H1 (cell line): ENCODE measurements around the gene ALPK3. TPM values are rescaled to one million over a fixed set of nuclear protein-coding genes. Genes with fewer than 3 reads are reported as not detected.

Experiments used
- CHD2 ChIP-seq: IDR thresholded peaks from 2 replicates; pipeline ENCODE4 v1.6.1; 2012; ENCODE audit warnings: low read length, improper control_type of control experiment
- CHD7 ChIP-seq: fragments of 300-600 bp; sonication (generic); IDR thresholded peaks from 2 replicates; pipeline ENCODE4 v1.7.1; 2012; ENCODE audit warnings: low read length, moderate library complexity, mild to moderate bottlenecking, inconsistent platforms; ENCODE audit not compliant: insufficient replicate concordance
- HDAC2 ChIP-seq, 2 experiments: fragments of 300-600 bp in 1 of 2; sonication (generic) in 1 of 2; IDR thresholded peaks; 2 replicates each; pipeline ENCODE4 v1.6.1; 2011 to 2012; ENCODE audit warnings: low read depth in 2 of 2, low read length in 2 of 2, mild to moderate bottlenecking in 2 of 2, moderate library complexity in 2 of 2, borderline replicate concordance in 1 of 2, inconsistent platforms in 1 of 2
- JUN ChIP-seq: IDR thresholded peaks from 2 replicates; pipeline ENCODE4 v1.6.1; 2011; ENCODE audit warnings: low read depth, mild to moderate bottlenecking, improper control_type of control experiment, low read length
- POU5F1 ChIP-seq: IDR thresholded peaks from 2 replicates; pipeline ENCODE4 v1.6.1; 2011; ENCODE audit warnings: low read depth, mild to moderate bottlenecking, low read length, moderate library complexity
- SIRT6 ChIP-seq: IDR thresholded peaks from one replicate; pipeline ENCODE4 v1.7.1; 2012; ENCODE audit warnings: low read length, inconsistent platforms
- SP2 ChIP-seq: IDR thresholded peaks from 2 replicates; pipeline ENCODE4 v1.6.1; 2012; ENCODE audit warnings: mild to moderate bottlenecking, low read length, inconsistent platforms
- SP4 ChIP-seq: IDR thresholded peaks from 2 replicates; pipeline ENCODE4 v1.6.1; 2012; ENCODE audit warnings: low read length, inconsistent platforms
- TBP ChIP-seq: IDR thresholded peaks from 2 replicates; pipeline ENCODE4 v1.6.1; 2011; ENCODE audit warnings: low read depth, low read length, improper control_type of control experiment
- ZNF274 ChIP-seq: IDR thresholded peaks from 2 replicates; pipeline ENCODE4 v1.7.0; 2012; ENCODE audit warnings: low read length, borderline replicate concordance; ENCODE audit errors: extremely low read depth
- polyA plus RNA-seq, 7 experiments: library from polyadenylated mRNA; depleted of rRNA in 3 of 7; stranded (reverse) in 5 of 7; unstranded in 2 of 7; fragments of >200 nt in 5 of 7; fragments of 200-250 nt in 2 of 7; gene quantifications; 1 replicate in 5 of 7; 2 replicates in 1 of 7; 4 replicates in 1 of 7; pipeline versions ENCODE4 v1.2.1 to v1.2.3, GENCODE V29; 2011 to 2013; ENCODE audit warnings: missing spikeins in 2 of 7, mixed read lengths in 2 of 7
- total RNA-seq: library from RNA; stranded (reverse); fragmentation: NEBNext Ultra II Directional; extraction: Animal tissue kit (Norgen Biotek cat#: 25700); gene quantifications from 2 replicates; pipeline ENCODE4 v1.2.1, GENCODE V29; 2021

The ALPK3 gene
- total and polyA plus RNA-seq, 2 of the 8 experiments (the other 6 are each of a cell fraction or from before 2014, with no cell fraction given): 4.4 to 19.2 TPM

GRCh38 chr15:84811828-84812227, 5.3 kb upstream of the ALPK3 start (continued):
- TF ChIP-seq CHD7: no peak
- TF ChIP-seq SP4: no peak
- TF ChIP-seq SP2: no peak
- TF ChIP-seq CHD2: no peak
- no peak for TF ChIP-seq JUN
- TF ChIP-seq HDAC2 (IDR thresholded peaks at IDR 0.05; ENCODE audit: borderline replicate concordance in 1 of 2, low read depth in 2 of 2, low read length in 2 of 2): no peak
- TF ChIP-seq SIRT6: no peak
- TF ChIP-seq ZNF274: no peak
- no peak for TF ChIP-seq POU5F1
- no peak for TF ChIP-seq TBP
